ENCODE results near the gene SOX13.

The SOX13 gene

DNA sequence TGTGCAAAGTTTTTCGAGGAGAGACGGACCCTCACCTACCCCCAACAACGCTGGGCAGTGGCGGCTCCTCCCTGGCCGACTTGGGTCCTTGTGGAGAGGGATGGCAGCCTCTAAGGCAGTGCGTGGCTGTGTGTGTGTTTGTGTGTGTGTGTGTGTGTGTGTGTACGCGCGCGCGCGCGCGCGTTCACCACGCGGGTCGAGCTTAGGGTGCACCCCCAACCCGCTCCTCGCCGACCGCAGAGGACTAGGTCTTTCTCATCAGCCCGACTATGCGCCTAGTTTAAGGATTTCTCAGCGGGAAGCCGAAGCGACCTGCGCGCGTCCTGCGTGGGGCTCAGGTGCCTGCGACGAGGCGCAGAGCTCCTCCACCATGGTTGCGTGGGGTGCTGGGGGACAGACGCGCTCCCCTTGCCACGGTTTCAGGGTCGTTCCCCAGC is 940 bp downstream of the SOX13 start:
- Histone ChIP-seq H3K4me1 (peaks cover 21 to 29% (median 25%) of the 10 kb centered on the region in 10 experiments), H3K4me2 (peak overlapping the region; percentile 93 to 98 (median 95)), H4K20me1 (peaks cover 0 to 44% (median 16%) of the 10 kb centered on the region in 11 experiments; a peak in 14 of 22 replicates), H3K9me3 (replicated peaks in 1 of 11) (peaks cover 0 to 13% (median under 1%) of the 10 kb centered on the region in 11 experiments; a peak in 6 of 22 replicates), H3K9ac (peak overlapping the region; percentile 40 to 72 (median 63); a peak in 17 of 22 replicates), H3K27me3 (peaks cover 48 to 83% (median 72%) of the 10 kb centered on the region in 11 experiments), H3K4me3 (peak overlapping the region; percentile 59 to 75 (median 66)), H3K27ac (no peak overlapping the region), H3K36me3 (no peaks in the 10 kb centered on the region)
- no peak for TF ChIP-seq Cebpa-rat (IDR thresholded peaks at IDR 0.05)

DNA sequence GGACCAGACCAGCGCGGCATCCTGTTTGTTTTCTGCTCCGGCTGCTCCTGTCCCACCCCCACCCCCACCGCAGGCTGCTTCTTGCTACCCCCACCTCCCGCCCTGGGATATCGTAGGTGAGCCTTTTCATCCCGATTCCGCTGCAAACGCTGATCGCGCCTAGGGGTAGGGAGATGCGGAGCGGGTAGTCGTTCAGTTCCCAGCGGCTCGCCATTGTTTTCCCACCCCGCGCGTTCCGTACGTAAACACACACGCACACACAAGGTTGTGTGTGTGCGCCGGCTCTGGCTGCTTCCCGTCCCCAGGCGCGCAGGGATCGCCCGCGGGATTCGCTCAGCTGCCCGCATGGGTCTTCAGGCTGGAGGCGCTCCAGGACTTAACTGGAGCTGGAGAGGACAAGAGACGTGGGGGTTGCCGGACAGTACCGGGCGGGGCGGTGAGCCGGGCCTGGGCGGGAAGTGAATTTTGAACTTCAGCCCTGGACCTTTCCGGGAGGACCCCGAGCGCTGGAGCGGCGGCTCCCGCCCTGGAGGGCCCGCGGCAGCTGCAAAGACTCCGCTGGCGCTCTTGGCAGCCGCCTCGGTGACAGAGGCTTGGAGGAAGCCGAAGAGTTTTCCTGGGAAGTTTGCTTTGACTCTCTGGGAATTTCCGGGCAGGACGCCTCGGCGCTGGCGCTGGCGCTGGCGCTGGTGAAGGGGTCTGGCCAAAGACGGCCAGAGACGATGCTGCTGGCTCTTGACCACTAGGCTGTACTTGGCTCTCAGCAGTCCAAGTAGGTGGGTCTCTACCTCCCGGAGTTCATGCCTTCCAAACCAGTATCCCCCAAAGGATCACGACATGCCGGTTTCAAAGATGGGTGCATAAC is 1.6 kb downstream of the SOX13 start:
- Histone ChIP-seq H3K4me1 (peaks cover 21 to 36% (median 28%) of the 10 kb centered on the region in 10 experiments), H3K9ac (peak overlapping the region in 3 of 11 experiments; percentile 30 to 72 (median 32); a peak in 4 of 22 replicates), H3K36me3 (no peaks in the 10 kb centered on the region), H3K27me3 (peaks cover 48 to 83% (median 72%) of the 10 kb centered on the region in 11 experiments), H3K4me2 (peak overlapping the region; percentile 93 to 98 (median 95)), H3K9me3 (replicated peaks in 1 of 11) (peaks cover 0 to 7% (median 0%) of the 10 kb centered on the region in 11 experiments; a peak in 3 of 22 replicates), H3K4me3 (peak overlapping the region; percentile 59 to 75 (median 66)), H4K20me1 (peaks cover 0 to 44% (median 16%) of the 10 kb centered on the region in 11 experiments; a peak in 14 of 22 replicates), H3K27ac (no peak overlapping the region)
- TF ChIP-seq Cebpa-rat (IDR thresholded peaks at IDR 0.05), result no peak

DNA sequence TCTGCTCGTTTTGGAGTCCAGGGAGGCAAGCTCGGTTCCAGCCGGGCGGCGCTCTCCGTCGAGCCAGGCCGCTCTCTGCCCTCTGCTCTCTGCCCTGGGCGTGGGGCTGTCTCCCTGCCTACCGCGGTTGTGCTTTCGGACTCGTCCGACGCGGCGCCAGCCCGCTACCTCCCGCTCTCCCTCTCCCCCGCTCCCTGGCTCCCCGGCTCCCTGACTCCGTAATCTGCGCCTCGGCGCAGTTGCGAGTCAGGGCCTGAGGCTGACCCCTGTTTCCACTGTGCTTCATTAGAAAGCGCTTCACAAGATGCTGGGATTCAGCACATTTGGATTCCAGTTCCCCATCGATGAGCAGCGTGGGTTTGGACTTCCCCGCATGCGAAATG is 2.2 kb downstream of the SOX13 start:
- H3K4me3 ChIP-seq, result peak overlapping the region in 5 of 10 experiments; percentile 65 to 75 (median 69); a peak in 8 of 20 replicates
- peaks cover 48 to 80% (median 72%) of the 10 kb centered on the region in 11 experiments for H3K27me3 ChIP-seq
- H3K9ac ChIP-seq, result no peak overlapping the region
- H4K20me1 ChIP-seq, result peaks cover 0 to 44% (median 16%) of the 10 kb centered on the region in 11 experiments; a peak in 14 of 22 replicates
- peaks cover 28 to 42% (median 34%) of the 10 kb centered on the region in 10 experiments for H3K4me1 ChIP-seq
- H3K4me2 ChIP-seq, result peak overlapping the region in 4 of 11 experiments; percentile 93 to 96 (median 95); a peak in 7 of 22 replicates
- no peak for TF ChIP-seq Cebpa-rat (IDR thresholded peaks at IDR 0.05)
- no peak overlapping the region for H3K27ac ChIP-seq
- H3K9me3 ChIP-seq (replicated peaks in 1 of 11), result peaks cover 0 to 7% (median 0%) of the 10 kb centered on the region in 11 experiments; a peak in 3 of 22 replicates
- no peaks in the 10 kb centered on the region for H3K36me3 ChIP-seq

DNA sequence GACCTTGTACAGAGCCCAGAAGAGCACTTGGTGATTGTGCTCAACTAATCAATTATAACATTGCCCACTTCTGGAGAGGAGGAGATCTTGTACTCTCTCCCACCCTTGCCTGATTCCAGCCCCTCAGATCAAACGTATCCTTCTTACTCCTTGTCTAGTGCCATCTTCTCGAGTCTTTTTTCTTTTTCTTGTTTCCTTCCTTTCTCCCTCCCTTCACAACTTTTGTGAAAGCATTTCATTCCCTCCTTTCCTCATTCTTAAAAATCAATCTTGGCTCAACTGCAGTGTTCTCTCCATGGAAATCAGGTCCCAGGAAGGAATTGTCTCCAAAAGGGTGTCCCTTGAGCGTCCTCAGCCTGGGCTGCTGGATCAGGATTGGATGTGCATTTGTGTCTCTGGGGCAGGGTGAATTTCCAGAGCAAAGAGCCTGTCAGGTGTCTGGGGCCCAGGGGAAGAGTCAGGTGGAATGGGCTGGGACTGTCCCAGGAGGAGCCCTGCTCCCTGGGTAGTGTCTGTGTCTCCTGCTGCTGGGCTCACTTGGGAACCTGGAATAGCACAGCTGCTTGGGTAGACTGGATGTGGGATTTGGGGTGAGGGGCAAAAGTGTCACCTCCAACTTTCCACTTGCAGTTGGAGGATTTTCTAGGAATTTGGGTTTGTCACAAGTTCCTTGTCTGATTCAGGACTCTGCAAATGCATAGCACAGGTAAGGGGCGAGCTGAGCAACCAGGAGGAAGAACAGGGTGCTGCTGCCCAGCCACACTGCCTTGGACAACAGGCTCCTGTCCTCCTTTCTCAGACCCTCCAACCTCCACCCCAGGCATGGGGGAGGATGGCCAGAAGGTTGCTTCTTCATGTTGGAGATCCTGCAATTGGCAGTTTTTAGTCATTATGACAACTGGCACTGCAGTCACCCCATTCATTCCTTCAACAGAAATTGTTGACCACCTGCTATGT is 3.3 kb downstream of the SOX13 start:
- Histone ChIP-seq H3K4me3 (no peak overlapping the region), H3K9me3 (replicated peaks in 1 of 11) (peaks cover 0 to 7% (median 0%) of the 10 kb centered on the region in 11 experiments; a peak in 3 of 22 replicates), H3K36me3 (no peaks in the 10 kb centered on the region), H3K27me3 (peaks cover 48 to 73% (median 69%) of the 10 kb centered on the region in 11 experiments), H4K20me1 (peaks cover 0 to 44% (median 16%) of the 10 kb centered on the region in 11 experiments; a peak in 14 of 22 replicates), H3K4me2 (no peak overlapping the region), H3K9ac (no peak overlapping the region), H3K27ac (no peak overlapping the region), H3K4me1 (peaks cover 33 to 52% (median 43%) of the 10 kb centered on the region in 10 experiments)
- no peak for TF ChIP-seq Cebpa-rat (IDR thresholded peaks at IDR 0.05)

DNA sequence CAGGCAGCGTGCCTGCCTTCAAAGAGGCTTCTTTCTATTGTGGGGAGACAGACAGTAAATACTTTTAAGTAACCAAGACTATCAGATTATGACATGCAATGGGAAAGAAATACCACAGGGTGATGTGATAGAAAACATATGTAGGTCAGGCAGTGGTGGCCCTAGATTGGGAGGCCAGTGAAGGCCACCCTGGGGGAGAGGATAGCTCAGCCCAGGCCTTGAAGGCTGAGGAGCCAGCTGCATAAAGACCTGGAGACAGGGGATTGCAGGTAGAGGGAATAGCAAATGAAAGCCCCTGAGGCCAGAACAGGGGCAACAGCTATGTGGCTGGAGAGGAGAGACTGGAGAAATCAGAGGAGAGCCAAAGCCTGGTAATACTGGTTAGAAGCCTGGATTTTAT is 4.0 kb downstream of the SOX13 start:
- H3K4me1 ChIP-seq, result peaks cover 33 to 57% (median 43%) of the 10 kb centered on the region in 10 experiments
- no peak overlapping the region for H3K9ac ChIP-seq
- peaks cover 48 to 66% (median 62%) of the 10 kb centered on the region in 11 experiments for H3K27me3 ChIP-seq
- H4K20me1 ChIP-seq, result peaks cover 0 to 44% (median 16%) of the 10 kb centered on the region in 11 experiments; a peak in 14 of 22 replicates
- no peak overlapping the region for H3K4me2 ChIP-seq
- H3K36me3 ChIP-seq, result no peaks in the 10 kb centered on the region
- no peak for TF ChIP-seq Cebpa-rat (IDR thresholded peaks at IDR 0.05)
- no peak overlapping the region for H3K4me3 ChIP-seq
- H3K9me3 ChIP-seq (replicated peaks in 1 of 11), result peaks cover 0 to 7% (median 0%) of the 10 kb centered on the region in 11 experiments; a peak in 3 of 22 replicates
- H3K27ac ChIP-seq, result no peak overlapping the region

DNA sequence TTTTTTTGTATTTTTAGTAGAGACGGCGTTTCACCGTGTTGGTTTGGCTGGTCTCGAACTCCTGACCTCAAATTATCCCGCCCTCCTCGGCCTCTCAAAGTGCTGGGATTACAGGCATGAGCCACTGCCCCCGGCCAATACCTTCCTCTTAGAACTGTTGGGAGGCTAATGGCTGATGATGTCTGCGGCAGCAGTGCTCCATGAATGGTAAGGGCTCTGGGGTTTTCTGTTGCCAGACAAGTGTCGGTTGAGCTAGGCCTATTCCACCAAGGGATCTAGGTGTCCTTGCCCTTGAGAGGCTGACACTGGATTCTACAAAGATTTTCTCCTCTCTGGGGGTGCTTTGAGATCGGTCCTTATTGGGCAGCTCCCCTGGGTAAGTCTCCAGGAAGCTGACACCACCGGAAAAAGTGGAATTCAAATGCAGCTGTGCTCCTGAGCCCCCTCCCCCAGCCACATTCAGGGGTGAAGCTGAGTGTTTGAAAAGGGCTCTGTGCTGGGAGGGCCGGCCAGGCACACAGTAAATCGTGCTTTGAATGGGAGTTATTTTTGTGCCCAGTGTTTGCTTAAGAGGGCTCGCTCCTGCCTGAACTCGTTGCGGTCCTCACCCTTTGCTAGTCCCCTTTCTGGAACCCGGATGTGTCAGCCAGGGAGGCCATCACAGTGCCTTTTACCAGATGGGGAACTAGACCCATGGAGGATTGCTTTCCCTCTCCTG is 5.2 kb downstream of the SOX13 start:
- Histone ChIP-seq H3K27ac (no peak overlapping the region), H3K36me3 (no peaks in the 10 kb centered on the region), H3K9me3 (replicated peaks in 1 of 11) (peaks cover 0 to 7% (median 0%) of the 10 kb centered on the region in 11 experiments; a peak in 3 of 22 replicates), H3K9ac (0 out of 22 replicates have a peak overlapping the region, but pooled peaks of 1 of the 11 experiments have one; percentile 3), H3K4me2 (peak overlapping the region; percentile 10 to 80 (median 71); a peak in 21 of 22 replicates), H3K4me3 (no peak overlapping the region), H3K4me1 (peaks cover 33 to 56% (median 43%) of the 10 kb centered on the region in 10 experiments), H3K27me3 (peaks cover 41 to 53% (median 49%) of the 10 kb centered on the region in 11 experiments), H4K20me1 (peaks cover 0 to 44% (median 16%) of the 10 kb centered on the region in 11 experiments; a peak in 14 of 22 replicates)
- TF ChIP-seq Cebpa-rat (IDR thresholded peaks at IDR 0.05), result no peak

DNA sequence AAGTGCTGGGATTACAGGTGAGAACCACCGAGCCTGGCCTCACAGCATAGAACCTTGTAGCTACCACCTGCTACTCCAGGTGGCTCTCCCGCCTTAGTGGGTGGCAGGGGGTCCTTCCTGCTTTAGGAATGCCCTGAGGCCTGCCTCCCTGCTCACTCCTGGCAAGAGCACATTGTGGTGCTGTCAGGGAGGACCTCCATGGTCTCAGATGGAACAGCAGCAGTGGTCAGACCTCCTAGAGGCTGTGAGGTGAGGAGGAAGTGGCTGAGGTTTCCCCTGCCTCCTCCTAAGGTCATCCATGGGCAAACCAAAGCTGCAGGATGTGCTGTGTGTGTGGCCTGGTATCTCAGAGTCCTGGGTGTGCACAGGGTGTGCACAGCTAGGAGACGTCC is 6.7 kb downstream of the SOX13 start:
- peaks cover 0 to 35% (median 8%) of the 10 kb centered on the region in 11 experiments; a peak in 13 of 22 replicates for H4K20me1 ChIP-seq
- peaks cover 27 to 47% (median 33%) of the 10 kb centered on the region in 10 experiments for H3K4me1 ChIP-seq
- TF ChIP-seq Cebpa-rat (IDR thresholded peaks at IDR 0.05), result no peak
- H3K9ac ChIP-seq, result no peak overlapping the region
- H3K4me2 ChIP-seq, result peak overlapping the region; percentile 18 to 80 (median 72)
- H3K4me3 ChIP-seq, result no peak overlapping the region
- no peak overlapping the region for H3K27ac ChIP-seq
- no peaks in the 10 kb centered on the region for H3K36me3 ChIP-seq
- H3K9me3 ChIP-seq (replicated peaks in 1 of 11), result peaks cover 0 to 7% (median 0%) of the 10 kb centered on the region in 11 experiments; a peak in 3 of 22 replicates
- H3K27me3 ChIP-seq, result peaks cover 27 to 39% (median 34%) of the 10 kb centered on the region in 11 experiments

Measured in BLaER1 treated with 17β-estradiol and CSF1 and Interleukin-3, amounts not matched to agents 10 nM and 100 nM (cell line).